Body of pancreas (tissue), 4 donors: Measurements from ENCODE around the gene ZC3H7A. TPM values are rescaled to one million over a fixed set of nuclear protein-coding genes. Genes with fewer than 3 reads are reported as not detected.
A peak's percentile ranks its signal among the peaks of the same experiment; 100 is the strongest.

Experiments used
- ATAC-seq: fragments of 150-250 bp; one replicate; pipeline ENCODE4 v1.9.1; 2016
- DNase-seq, 4 donors: peaks; one replicate each; pipeline ENCODE4 v3.0.0-alpha.2; 2019
- H3K27ac ChIP-seq, 4 donors: fragments of 200-600 bp; sonication (generic); 1 replicate in 3 of 4; 2 replicates in 1 of 4; pipeline versions ENCODE4 v1.5.1 to v1.6.1; 2016 to 2019; ENCODE audit warnings: mild to moderate bottlenecking in 1 of 4, mixed read lengths in 1 of 4, moderate library complexity in 1 of 4
- H3K27me3 ChIP-seq, 2 donors: fragments of 200-600 bp; sonication (generic); one replicate each; pipeline ENCODE4 v1.6.0; 2016; ENCODE audit warnings: mild to moderate bottlenecking in 1 of 2
- H3K36me3 ChIP-seq, 2 donors: fragments of 200-600 bp; sonication (generic); replicated peaks in 1 of 2; 2 replicates each; pipeline ENCODE4 v1.5.1; 2016; ENCODE audit warnings: low read depth in 2 of 2; ENCODE audit not compliant: insufficient read depth in 1 of 2
- H3K4me1 ChIP-seq: fragments of 200-600 bp; sonication (generic); one replicate; pipeline ENCODE4 v1.6.0; 2016
- H3K4me3 ChIP-seq, 2 donors: fragments of 200-600 bp; sonication (generic); 1 replicate in 1 of 2; 2 replicates in 1 of 2; pipeline ENCODE4 v1.5.1; 2016 to 2019
- H3K9me3 ChIP-seq, 3 donors: fragments of 200-600 bp; sonication (generic); 1 replicate in 2 of 3; 2 replicates in 1 of 3; pipeline ENCODE4 v1.5.1; 2016
- CTCF ChIP-seq, 7 experiments: fragments of 450-650 bp in 4 of 7; fragments of 200-600 bp in 3 of 7; sonication (generic) in 3 of 7; IDR thresholded peaks; one replicate each; pipeline ENCODE4 v1.5.1; 2016 to 2019; ENCODE audit warnings: antibody characterized with exemption in 7 of 7
- POLR2A ChIP-seq, 3 donors: fragments of 450-650 bp; IDR thresholded peaks; one replicate each; pipeline ENCODE4 v1.6.1; 2016; ENCODE audit warnings: antibody characterized with exemption in 3 of 3, mild to moderate bottlenecking in 2 of 3
- WGBS, 2 donors: methylation state at CpG; one replicate each; pipeline ENCODE4 v1.1.5; 2017; 5-methylcytosine and 5-hydroxymethylcytosine counted together
- intact Hi-C: fragments of 100-400 bp; cut with DNase I; formaldehyde crosslinking; loops from one replicate; pipeline ENCODE4 v1.15.1; 2023
- total RNA-seq, 2 donors: library from RNA; depleted of rRNA; stranded (reverse); fragments of >200 nt; gene quantifications; one replicate each; pipeline ENCODE4 v1.1.0, GENCODE V29; 2016

ZC3H7A gene
- total RNA-seq, 2 donors from 2014 or later: 26.4 to 49.5 TPM

DNA sequence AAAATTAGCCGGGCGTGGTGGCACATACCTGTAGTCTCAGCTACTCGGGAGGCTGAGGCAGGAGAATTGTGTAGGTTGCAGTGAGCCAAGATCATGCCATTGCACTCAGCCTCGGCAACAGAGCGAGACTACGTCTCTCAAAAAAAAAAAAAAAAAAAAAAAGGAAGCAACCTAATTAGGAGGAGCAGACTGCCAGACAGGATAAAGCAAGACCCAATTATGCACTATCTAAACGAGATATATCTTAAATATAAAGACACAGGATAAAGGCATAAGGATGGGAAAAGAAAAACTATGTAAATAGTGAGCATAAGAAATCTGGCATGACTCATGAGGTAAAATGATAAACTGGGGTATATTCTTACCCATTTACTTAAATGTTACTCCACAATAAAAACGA, 59.3 kb downstream of the ZC3H7A start:
- Histone ChIP-seq H3K4me3 (no peak overlapping the region), H3K27me3 (no peaks in the 10 kb centered on the region), H3K4me1 (peaks cover 75% of the 10 kb centered on the region), H3K9me3 (no peaks in the 10 kb centered on the region), H3K36me3 (peaks cover 0 to 6% of the 10 kb centered on the region in 2 donors), H3K27ac (peak overlapping the region in 2 of 4 donors; percentile 42 to 99)
- intact Hi-C loops: no loop called here
- no peak for ATAC-seq
- no peak for DNase-seq
- WGBS, 2 donors: 32 to 34% methylated on average over 8 of the region's 8 CpGs
- no peak for TF ChIP-seq POLR2A (IDR thresholded peaks at IDR 0.05)
- no peak for TF ChIP-seq CTCF (IDR thresholded peaks at IDR 0.05)

- intact Hi-C loops: no loop called here
- ATAC-seq (no peak), DNase-seq (no peak)
- H3K36me3 ChIP-seq: peaks cover 0 to 11% of the 10 kb centered on the region in 2 donors
- H3K4me3 ChIP-seq: no peak overlapping the region
- no peaks in the 10 kb centered on the region for H3K9me3 ChIP-seq
- WGBS, 2 donors: 38 to 39% methylated on average over 6 of the region's 6 CpGs
- peaks cover 84% of the 10 kb centered on the region for H3K4me1 ChIP-seq
- H3K27me3 ChIP-seq: no peaks in the 10 kb centered on the region
- TF ChIP-seq POLR2A (IDR thresholded peaks at IDR 0.05) (no peak), CTCF (IDR thresholded peaks at IDR 0.05) (no peak)
- H3K27ac ChIP-seq: peak overlapping the region in 3 of 4 donors; percentile 40 to 99 (median 42)
These were observed 60.2 kb downstream of the ZC3H7A start for GRCh38 chr16:11736903-11737302.

- Histone ChIP-seq H3K36me3 (peaks cover 0 to 13% of the 10 kb centered on the region in 2 donors), H3K27me3 (no peaks in the 10 kb centered on the region), H3K9me3 (no peaks in the 10 kb centered on the region), H3K4me3 (no peak overlapping the region), H3K27ac (peak overlapping the region in 3 of 4 donors; percentile 40 to 99 (median 42)), H3K4me1 (peaks cover 92% of the 10 kb centered on the region)
- DNase-seq (no peak), ATAC-seq (no peak)
- intact Hi-C loops: no loop called here
- no peak for TF ChIP-seq POLR2A (IDR thresholded peaks at IDR 0.05)
- TF ChIP-seq CTCF (IDR thresholded peaks at IDR 0.05): no peak
- WGBS, 2 donors: 15 to 23% methylated on average over 7 to 8 of the region's 8 CpGs
These were observed 61.3 kb downstream of the ZC3H7A start for GRCh38 chr16:11735787-11736186.

GRCh38 chr16:11734653-11735043, 62.4 kb downstream of the ZC3H7A start:
- peaks cover 0 to 15% of the 10 kb centered on the region in 2 donors for H3K36me3 ChIP-seq
- peak overlapping the region in 2 of 4 donors; percentile 36 to 99 for H3K27ac ChIP-seq

More at GRCh38 chr16:11734653-11735043, 62.4 kb downstream of the ZC3H7A start:
- DNase-seq (no peak), ATAC-seq (no peak)
- TF ChIP-seq CTCF (IDR thresholded peaks at IDR 0.05) (no peak), POLR2A (IDR thresholded peaks at IDR 0.05) (no peak)
- Histone ChIP-seq H3K4me3 (no peak overlapping the region), H3K27me3 (no peaks in the 10 kb centered on the region), H3K4me1 (peaks cover 91% of the 10 kb centered on the region), H3K9me3 (no peaks in the 10 kb centered on the region)
- 20 to 24% methylated on average over 6 of the region's 6 CpGs for WGBS, 2 donors
- intact Hi-C loops: no loop called here
